LoVo (cell line): Measurements from ENCODE around the gene PRDX2.

Experiments used
- DNase-seq: peaks from one replicate; pipeline ENCODE4 v3.0.0-alpha.2; 2016; ENCODE audit warnings: low spot score

Gene PRDX2

DNA sequence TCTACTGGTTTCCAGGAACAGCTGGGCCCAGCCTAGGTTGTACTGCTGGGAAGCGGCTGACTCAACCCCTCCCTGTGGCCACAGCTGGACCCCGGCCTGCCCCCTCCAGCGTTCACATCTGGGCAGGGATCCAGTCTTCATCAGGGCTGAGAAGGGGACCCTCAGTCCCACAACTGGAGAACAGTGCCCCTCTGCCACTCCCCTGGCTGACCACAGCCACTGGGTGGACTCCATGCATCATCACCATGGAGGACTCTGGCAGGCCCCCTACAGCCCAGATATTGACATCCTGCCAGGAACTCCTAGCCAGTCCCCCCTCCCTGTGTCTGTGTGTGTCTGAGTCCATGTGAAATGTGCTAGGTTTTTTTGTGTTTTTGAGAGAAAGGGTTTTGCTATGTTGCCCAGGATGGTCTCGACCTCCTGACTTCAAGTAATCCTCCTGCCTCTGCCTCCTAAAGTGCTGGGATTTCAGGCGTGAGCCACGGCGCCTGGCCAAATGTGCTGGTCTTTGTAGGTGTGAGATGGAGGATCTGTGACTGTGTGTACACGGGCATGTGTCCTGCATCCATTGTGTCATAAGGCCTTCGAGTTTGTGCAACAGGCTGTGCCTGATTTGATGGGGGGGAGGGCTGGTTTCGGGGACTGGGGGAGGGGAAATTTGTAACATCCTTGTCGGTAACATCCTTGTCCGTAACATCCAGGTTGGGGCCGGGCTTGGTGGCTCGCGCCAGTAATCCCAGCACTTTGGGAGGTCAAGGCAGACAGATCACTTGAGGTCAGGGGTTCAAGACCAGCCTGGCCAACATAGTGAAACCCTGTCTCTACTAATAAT lies 22.2 kb downstream of the PRDX2 start:
- DNase-seq, result no peak

DNA sequence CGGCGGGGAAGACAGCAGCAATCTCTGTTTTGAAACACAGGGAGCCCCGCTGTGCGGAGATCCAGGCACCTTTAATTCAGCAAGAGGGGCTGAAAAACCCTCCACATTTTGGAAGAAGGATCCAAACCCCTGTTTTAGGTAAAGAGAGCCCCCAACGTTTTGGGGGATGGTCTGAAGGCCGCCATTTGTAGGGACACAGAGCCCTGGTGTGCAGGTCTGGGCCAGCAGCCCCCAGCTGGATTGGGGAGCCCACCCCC lies 22.8 kb downstream of the PRDX2 start:
- DNase-seq, result no peak

DNA sequence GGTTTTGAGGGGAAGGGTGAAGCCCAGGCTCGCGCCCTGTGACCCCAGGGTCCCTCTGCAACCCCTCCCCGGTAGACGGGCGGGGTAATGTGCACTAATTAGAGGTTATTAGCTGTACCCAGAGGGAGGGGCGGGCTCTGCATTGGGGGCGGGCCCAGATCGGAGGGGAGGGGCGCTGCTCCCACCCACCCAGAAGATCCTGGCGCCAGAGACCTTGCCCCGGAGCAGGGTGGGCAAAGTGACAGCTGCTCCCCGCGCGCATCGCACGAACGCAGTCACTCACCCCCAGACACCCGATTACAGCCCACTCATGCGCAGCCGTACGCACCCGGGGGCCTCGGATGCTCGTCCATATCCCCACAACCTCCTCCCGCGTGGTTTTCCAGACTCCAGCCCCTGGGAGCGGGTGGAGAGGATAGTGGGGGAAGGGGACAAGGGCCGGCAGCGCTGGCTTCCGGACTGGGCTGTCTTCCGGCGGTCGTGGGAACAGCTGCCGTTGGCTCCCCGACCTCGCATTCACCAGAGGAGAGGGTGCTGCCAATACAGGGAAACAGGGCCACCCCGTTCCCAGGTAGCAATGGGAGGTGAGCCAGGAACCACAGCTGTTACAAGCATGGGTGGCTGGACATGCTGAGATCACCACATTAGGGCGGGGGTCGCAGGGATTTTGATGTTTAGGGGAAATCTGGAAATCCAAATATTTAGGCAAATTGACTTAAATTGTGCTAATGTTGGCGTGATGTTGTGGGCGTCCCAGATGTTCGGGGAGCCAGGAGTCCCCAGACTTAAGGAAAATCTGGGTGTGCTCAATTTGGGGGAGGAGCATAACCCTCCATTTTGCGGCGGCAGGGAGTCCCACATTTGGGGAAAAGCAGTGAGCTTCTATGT lies 23.3 kb downstream of the PRDX2 start:
- no peak for DNase-seq

DNA sequence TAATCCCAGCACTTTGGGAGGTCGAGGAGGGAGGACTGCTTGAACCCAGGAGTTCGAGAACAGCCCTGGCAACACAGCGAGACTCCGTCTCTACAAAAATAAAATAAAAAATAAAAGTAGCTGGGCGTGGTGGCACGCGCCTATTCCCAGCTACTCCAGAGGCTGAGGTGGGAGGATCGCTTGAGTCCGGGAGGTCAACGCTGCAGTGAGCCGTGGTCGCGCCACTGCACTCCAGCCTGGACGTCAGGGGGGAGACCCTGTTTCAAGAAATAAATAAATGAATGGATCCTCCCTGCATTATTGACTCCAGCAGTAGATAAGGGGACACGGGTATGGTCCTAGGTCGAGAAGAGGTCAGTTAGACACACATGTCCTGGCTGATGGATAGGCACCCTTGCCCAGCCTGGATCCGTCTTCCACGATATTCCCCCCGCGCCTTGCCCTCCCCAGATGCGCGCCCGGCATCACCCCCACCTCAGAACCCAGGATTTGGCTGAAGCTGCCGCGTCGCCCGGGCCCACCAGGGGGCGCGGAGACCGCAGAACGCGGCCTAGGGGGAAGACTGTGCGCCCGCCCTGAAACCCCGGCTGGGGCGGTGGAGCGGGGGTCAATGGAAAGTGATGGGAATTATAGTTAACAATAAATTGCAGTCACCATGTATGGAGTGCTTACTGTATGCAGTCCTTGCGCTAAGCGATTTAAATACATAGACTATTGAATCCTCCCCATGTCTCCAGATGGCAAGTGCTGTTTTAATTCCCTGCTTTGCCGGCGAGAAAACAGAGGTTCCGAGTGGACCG lies 24.2 kb downstream of the PRDX2 start:
- peak; percentile 72 for DNase-seq

DNA sequence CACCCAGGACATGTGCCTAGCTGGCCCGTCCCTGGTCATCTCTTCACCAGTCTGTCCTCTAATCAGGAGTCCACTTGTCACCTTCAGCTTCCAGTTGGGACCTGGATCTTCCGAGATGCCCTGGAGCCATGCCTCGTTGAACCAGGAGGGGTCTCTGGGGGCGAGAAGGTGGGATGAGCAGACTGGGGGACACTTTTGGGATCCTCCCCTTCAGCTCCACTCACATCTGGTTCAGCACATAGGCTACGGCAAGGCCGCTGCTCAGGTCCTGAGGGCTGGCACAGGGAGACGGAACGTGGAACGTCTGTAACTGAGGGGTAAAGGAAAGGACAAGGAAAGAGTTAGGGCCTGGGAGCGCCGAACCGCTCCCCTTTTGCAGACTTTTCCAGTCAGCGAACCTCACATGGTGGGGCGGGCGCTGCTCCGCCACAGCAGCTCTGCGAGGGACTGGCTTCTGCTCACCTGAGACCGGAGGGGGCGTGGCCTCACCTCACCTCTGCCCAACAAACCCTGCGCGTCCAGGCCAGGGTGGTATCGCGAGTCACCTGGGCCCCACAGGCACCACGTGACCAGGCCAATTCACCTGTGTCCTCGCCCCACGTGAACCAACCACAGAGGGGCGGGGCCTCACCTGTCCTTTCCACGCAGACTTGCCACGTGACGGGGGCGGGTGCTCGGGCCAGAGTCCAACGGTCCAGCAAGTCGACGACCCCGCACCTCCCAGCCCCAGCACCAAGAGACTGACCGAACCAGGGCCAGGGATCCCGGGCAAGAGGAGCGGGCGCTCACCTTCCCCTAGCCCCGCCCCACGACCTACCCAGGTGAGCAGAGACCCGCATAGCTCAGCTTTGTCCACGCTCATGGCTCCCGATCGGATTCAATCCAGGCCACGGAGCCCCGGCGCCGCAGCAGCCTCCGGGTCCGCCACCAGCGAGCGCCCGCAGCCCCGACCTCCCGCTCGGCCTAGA lies 26.7 kb downstream of the PRDX2 start, which contains the start of gene HOOK2:
HOOK2 (minus strand) TSS at position 965 of the 968 bp plus-strand sequence; CDS start at position 862, 103 bp downstream.
- DNase-seq, result peak; percentile 93

DNA sequence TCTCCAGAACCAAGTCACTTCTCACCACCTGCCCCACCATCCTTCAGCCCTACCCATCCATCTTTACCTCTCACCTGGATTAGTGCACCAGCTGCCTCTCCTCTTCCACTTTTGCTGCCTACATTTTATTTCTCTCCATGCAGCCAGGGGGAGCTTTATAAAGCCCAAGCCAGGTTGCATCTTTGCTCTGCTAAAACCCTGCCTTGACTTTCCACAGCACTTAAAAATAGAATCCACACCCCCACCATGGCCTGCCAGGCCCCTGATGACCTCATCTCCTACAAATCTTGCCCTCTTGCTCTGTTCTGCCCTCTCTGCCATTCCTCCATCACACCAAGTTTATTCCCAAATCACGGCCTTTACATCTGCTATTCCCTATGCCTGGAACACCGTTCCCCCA lies 28.0 kb downstream of the PRDX2 start:
- no peak for DNase-seq

DNA sequence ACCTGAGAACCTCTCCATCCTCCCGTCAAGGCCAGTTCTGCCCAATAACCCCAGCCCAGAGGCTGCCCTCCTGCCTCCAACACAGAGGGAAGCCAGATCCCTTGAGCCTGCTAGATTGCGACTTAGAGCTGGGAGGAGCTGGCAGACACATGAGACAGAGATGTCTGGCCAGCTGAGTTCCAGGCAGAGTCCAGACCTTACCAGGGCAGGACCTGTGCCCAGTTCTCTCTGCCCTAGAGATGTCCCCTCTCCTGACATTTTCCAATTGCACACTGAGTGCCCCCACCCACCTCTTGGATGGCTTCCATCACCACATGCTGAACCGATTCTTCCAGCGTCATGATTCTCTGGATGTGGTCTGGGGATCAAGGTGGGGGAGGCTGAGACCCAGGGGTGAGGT lies 29.3 kb downstream of the PRDX2 start:
- DNase-seq, result no peak

DNA sequence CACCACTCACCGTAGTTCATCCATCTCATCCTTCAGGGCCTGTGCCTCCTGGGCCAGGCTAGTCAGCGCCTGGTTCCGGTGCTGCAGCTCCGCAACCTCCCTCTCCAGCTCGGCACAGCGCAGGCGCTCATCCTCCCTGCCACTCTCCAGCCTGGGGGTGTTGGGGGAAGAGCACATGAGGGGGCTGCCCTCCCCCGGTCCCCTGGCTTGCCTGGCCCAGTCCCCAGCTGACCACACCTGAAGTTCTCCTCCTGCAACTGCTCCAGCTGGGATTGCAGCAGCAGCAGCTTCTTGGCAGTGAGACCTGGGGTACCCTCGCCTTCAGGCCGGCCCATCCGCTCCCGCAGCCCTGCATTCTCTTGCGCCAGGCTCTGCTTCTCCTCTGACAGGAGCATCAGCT lies 30.7 kb downstream of the PRDX2 start:
- no peak for DNase-seq

DNA sequence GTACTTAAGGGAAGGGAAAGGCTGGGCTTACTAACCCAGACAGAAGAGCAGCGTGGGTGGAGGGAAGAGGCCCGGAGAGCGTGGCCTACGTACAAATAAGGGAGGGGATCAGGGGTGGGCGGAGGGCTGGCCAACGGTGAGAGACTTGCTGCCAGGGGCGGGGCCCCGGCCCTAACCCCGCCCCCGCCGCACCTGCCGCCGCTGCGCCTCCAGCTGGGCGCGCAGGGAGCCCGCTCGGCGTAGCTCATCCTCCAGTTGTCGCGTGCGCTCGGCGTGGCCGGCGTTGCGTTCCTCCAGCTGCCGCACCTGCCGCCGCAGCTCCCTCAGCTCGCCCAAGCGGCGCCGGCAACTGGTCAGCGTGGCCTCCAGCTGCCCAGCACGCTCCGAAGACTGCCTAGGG lies 31.9 kb downstream of the PRDX2 start:
- no peak for DNase-seq

DNA sequence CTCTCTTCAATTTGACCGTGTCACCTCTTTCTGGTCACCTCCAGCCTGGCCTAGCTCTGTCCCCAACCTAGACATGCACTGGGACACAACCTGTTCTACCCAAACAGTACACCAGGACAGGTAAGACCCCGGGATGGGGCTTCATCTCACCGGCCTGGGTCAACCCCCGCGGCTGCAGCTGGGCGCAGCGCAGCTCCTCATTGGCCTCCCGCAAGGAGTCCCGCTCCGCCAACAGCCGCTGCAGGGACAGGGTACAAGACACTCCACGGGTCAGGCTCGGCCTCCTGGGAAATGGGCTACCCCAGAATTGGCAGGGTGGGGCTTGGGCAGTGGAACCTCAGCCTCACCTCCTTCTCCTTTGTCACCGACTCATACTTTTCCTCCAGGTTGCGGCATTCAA lies 33.9 kb downstream of the PRDX2 start:
- no peak for DNase-seq

DNA sequence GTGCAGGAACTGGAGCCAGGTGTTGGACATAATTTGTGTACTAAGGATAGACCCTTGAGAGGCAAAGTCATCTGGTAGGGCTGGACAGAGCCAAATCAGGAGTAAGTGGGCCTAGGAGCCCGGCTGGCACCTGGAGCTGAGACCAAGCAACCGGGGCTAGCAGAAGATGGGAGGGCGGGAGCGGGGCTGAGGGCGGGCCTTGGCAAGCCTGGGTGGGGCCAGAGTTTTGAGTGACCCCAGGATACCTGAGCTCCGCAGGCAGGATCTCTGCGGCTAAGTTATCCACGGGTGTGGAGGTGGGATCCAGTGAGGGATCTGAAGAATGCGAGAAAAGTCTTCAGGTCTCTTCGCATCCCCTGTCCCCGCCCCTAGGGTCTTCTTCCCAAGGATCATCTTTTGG lies 34.5 kb downstream of the PRDX2 start:
- DNase-seq, result no peak

DNA sequence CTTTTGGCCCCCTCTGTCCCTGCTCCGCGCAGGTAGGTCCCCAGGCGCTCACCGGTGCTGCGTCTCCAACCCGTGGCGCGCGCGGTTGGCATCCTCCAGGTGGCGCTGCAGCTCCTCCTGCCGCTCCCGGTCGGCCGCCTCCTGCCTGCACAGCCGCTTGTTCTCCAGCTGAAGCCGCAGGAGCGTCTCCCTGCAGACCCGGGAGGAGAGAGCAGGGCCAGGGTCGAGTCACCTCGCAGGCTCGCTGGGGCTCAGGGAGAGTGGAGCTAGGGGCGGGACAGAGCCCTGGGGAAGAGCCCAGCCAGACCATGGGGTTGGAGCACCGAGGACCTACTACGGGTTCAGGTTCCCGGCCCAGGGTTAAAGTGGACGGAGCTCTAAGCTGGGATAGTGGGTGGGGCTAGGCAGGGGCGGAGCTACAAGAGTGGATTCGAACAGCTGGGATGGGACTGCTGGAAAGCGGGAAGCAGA lies 35.5 kb downstream of the PRDX2 start:
- DNase-seq, result no peak

DNA sequence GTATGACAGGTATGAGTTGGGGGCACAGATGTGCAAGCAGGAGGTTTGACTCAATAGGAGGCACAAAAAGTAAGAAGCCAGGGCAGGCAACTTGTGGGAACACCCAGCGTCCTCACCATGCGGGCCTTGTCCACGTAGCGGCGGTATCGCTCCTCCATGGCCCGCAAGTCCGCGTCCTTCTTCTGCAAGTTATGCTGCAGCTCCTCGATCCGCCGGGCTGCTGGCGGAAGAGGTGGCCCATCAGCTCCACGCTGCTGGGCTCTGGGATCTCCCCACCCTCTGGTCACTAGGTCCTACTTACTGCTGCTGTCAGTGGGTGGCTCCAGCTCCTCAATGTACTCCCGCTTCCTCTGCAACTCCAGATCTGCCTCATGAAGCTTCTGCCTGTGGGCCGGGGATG lies 36.9 kb downstream of the PRDX2 start:
- no peak for DNase-seq

DNA sequence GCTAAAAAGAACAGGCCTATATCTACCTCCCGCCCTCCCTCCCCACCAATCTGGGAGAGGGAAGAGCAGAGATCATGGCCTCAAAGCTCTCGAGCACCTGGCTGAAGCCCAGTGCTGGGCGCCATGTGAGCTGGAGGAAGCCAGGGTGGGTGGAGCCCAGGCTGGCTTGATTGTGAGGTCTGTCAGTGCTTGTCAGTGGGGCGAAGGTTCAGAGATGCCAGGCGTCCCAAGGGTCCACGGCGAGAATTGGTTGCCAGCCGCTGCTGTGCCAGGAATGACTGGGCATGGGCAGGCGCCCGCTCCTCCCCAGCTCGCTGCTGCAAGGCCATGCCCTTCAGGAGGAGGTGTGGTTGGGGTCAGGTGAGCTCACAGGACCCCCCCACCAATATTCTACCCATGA lies 38.5 kb downstream of the PRDX2 start:
- no peak for DNase-seq

DNA sequence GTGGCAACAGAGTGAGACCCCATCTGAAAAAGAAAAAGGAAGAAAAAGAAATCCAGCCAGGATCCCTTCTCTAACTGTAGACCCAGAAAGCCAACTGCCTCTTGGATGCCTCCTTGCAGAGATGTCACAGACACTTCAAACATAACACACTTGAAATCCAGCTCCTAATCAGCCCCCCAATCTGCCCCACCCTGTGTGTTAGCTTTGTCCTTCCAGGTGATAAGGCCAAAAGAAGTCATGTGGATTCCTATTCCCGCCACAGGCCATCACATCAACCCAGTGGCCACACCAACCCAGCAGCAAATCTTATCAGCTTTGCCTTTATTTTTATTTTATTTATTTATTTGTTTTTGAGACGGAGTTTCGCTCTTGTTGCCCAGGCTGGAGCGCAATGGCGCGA lies 41.9 kb downstream of the PRDX2 start:
- no peak for DNase-seq

DNA sequence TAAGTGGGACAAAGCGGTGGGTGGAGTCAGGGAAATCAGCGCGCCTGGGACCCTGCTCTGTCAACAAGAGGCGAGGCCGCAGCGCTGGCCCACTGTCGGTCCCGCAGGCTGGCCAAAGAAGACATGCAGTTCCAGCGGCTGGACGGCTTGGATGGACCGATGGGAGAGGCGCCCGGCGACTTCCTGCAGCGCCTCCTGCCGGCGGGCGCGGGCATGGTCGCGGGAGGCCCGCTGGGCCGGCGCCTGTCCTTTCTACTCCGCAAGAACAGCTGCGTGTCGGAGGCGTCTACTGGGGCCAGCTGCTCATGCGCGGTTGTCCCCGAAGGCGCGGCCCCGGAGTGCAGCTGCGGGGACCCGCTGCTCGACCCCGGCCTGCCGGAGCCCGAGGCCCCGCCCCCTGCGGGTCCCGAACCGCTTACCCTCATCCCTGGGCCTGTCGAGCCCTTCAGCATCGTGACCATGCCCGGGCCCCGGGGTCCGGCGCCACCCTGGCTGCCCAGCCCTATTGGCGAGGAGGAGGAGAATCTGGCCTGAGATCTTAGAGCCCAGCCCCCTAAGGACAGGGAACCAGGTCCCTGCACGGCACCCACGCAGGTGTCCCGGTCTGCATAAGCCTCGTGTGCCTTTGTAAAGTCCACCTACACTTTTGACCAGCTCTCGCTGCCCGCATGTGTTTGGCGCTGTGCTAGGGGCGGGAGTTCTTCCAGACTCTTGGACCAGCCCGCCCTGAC lies 43.9 kb downstream of the PRDX2 start:
- peak; percentile 66 for DNase-seq

DNA sequence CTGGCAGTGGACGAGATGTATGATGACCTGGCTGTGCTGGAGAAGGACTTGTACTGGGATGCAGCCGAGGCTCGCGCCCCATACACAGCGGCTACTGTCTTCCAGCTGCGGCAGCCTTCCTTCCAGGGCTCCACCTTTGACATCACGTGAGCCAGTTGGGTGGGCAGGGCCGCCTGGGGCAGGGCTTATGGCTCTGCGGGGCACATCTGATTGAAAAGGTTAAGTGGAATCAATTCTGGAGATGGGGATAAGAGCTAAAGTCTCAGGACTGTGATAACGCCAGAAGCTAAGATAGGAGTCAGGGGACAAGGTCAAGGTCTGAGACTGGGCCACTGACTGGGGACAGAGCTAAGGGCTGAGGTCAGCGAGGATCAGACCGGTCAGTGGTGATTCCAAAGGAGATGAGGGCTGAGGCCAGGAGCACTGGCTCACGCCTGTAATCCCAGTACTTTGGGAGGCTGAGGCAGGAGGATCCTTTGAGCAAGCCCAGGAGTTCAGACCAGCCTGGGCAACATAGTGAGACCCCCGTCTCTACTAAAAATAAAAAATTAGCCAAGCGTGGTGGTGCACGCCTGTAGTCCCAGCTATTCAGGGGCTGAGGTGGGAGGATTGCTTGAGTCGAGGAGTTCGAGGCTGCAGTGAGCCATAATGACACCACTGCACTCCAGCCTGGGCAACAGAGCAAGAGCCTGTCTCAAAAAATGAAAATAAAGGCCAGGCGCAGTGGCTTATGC lies 45.3 kb downstream of the PRDX2 start:
- no peak for DNase-seq

DNA sequence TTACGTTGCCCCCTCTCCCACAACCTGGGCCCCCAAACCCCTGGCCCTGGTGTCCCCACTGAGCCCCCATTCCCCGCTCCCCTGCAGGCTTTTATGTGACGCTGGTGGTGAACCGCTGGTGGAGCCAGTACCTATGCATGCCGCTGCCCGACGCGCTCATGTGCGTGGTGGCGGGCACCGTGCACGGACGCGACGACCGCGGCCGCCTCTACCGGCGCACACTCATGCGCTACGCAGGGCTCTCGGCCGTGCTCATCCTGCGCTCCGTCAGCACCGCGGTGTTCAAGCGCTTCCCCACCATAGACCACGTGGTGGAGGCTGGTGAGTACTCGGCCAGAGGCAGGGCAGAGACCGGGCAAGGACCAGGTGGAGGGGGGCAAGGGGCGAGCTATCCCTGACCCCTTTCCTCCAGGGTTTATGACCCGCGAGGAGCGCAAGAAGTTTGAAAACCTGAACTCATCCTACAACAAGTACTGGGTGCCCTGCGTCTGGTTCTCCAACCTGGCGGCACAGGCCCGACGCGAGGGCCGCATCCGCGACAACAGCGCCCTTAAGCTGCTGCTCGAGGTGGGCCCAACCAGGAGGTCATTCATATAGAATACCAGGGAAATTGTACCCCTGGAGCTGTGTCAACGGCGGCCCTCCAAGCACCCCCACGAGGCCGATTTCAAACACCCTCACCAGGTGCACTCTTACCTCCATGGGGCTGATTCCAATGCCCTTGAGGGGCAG lies 47.0 kb downstream of the PRDX2 start:
- no peak for DNase-seq
